HK-2 (cell line): ENCODE data around the gene KRT76.
A peak's percentile ranks its signal among the peaks of the same experiment; 100 is the strongest.

Source experiments
- DNase-seq: peaks from one replicate; pipeline ENCODE4 v3.0.0-alpha.2; 2018; ENCODE audit not compliant: unreplicated experiment

The KRT76 gene

GRCh38 chr12:52813203-52813819 is 36.2 kb upstream of the KRT76 start:
- no peak for DNase-seq

DNA sequence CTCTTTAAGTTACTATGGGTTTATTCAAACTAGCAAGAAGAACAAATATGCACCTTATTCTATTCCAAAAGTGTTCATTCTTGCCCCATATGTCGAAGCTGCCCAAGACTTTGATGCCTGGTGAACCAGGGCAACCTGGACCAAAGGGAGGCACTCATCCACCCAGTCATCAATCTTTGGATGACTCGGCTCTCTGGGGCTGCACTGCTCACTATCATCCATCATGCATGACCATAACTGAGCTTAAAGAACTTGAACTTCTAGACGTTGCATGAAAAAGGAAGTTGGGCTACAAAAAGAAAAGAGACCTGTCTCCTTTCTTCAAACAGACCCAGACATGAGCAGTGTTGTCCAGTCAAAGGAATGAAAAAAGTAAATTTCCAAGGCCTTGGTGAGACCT is 35.6 kb upstream of the KRT76 start:
- DNase-seq = no peak

- no peak for DNase-seq
These were observed 34.9 kb upstream of the KRT76 start for GRCh38 chr12:52812073-52812400.

- DNase-seq = no peak
These were observed 34.3 kb upstream of the KRT76 start for GRCh38 chr12:52811191-52812072.

GRCh38 chr12:52810554-52810953 is 33.4 kb upstream of the KRT76 start:
- DNase-seq = no peak

DNA sequence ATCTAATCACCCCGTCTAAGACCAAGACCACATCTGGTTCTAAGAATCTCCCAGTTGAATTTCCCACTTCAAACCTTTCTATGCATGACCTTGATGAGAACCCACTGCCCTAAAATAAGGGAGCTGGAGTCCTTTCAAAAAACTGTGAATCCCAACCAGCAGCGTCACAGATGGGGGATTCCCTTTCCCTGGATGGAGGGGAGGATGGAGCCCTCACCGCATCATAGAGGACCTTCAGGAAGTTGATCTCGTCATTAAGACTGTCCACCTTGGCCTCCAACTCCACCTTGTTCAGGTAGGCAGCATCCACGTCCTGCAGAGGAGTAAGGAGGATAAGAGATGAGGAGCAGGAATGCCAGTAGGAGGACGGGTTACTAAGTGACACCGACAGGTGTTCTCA is 32.0 kb upstream of the KRT76 start:
- DNase-seq = no peak

GRCh38 chr12:52808573-52809160 is 31.5 kb upstream of the KRT76 start:
- no peak for DNase-seq

GRCh38 chr12:52807544-52808470 is 30.7 kb upstream of the KRT76 start:
- DNase-seq = no peak

GRCh38 chr12:52806821-52807543 is 29.8 kb upstream of the KRT76 start:
- no peak for DNase-seq

DNA sequence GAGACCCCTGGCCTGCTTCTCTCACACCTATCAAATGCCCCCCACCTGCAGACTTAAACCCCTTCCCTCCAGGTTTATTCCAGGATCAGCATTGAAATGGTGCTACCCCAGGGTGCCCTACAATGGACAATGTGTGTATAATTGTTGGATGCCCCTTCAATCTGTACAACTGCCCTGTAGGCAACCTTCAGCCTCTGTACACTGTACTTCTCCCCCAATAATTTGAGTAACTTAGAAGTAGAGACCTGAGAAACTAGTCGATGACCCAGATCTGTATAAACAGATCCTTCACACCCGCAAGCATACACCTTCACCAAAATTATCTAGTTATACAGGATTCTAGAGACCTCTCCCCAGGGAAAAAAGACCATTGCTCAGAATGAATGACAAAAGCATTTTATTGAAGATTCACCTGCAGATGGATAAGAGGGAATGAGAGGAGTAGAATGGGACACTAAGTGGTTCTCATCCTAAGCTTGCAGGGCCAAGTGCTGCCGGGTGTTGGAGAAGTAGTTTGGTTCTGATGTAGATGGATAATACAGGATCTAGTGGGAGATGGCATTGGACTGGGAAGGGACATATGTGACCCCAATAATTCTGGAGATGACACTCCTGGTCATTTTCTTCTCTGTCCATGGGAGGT is 29.1 kb upstream of the KRT76 start:
- no peak for DNase-seq

- DNase-seq = no peak
These were observed 28.6 kb upstream of the KRT76 start for GRCh38 chr12:52805739-52806138.

GRCh38 chr12:52805000-52805399 is 27.9 kb upstream of the KRT76 start:
- DNase-seq = no peak

GRCh38 chr12:52802442-52802841 is 25.3 kb upstream of the KRT76 start:
- no peak for DNase-seq

- DNase-seq = no peak
These were observed 24.6 kb upstream of the KRT76 start for GRCh38 chr12:52801773-52802172.

- no peak for DNase-seq
These were observed 23.2 kb upstream of the KRT76 start for GRCh38 chr12:52800259-52800917.

DNA sequence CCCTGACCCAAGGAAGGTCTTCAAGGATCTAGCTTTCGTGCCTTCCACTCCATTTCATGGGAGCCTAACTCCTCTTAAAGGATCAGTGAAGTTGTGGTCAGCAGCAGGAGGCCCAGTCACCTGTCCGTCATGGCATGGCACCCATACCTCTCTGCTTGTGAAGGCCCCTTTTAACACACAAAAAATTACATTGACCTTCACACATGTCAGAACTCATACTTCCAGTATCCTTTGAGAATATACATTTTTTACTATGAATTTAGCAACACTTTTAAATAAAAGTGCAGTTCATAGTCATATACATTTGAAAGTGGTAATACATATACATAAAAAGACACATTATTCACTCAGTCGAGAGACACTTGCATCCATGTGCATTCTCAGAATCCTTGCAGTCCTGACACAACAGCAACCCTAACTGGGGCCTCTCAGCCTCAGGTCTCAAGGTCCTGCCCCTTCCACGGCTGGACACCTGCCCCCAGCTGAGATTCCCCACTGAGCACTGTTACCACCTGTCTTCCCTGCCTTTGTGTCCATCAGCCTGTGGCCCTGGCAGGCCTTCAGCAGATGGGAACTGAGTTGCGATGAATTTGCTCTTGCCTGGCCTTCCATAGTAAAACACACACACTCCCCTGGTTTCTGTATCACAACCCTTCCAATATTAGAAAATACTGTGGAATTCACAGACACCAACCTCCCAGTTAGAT is 22.5 kb upstream of the KRT76 start:
- DNase-seq = no peak

DNA sequence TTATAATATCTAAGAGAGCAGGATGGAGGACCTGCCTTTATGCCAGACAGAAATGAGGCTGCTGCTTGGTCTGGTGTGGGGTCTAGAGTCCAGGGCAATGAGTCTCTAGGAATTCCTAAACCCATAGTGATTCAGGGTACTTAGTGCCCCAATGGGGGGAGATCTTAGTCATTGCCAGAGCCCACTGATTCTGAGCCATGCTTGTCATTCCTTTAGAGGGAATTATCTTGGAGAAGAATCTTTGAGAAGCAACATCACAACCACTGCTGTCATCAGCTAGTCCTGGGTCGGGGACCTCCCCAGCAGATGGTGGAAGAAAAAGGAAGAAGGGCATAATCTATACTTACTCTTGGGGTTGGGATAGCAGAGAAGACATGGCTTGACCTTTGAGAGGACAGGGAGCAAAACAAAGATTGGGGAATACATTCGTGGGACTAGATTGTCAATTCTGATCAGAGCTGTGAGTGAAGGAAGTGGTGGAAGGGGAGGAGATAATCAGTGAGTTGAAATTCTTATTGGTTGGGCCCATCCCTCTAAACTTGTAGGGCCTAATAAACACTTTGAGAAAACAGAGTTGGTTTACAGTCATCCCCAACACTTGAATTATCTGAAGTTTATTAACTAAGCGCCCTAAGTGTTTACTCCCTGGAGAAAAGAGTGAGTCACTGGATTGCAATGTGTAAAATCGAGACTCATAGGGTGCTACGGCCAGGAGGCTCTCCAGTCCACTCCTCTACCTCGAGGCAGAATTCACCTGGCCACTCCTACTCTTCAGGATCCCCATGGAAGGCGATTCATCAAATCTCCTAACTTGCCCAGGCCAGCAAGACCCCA is 21.7 kb upstream of the KRT76 start:
- DNase-seq = peak; percentile 44

DNA sequence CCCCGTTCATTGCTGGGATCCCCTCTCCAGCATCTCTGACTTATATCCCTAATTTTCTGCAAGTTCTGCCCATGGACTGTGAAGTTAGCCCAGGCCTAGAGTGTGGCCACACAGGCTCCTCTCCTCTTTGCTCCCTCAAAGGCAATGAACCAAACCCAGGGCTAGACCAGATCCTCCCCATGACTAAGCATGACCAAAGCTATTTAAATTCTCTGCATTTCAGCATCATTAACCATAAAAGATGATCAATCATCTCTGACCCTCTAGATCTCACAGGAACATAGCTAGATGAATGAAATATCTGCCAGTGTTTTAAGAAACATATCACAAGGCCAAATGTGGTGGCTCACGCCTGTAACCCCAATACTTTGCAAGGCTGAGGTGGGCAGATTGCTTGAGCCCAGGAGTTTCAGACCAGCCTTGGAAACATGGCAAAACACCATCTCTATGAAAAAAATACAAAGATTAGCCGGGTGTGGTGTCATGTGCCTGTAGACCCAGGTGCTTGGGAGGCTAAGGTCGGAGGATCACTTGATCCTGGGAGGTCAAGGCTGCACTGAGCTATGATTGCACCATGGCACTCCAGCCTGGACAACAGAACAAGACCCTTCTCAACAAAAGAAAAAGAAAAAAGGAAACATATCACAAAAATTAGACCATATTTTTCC is 21.0 kb upstream of the KRT76 start:
- peak; percentile 29 for DNase-seq
